ENCODE data around the gene P2RY14. TPM values are rescaled to one million over a fixed set of nuclear protein-coding genes. Genes with fewer than 3 reads are reported as not detected.

The P2RY14 gene
- total RNA-seq, 1 donor from 2014 or later, result not detected

GRCh38 chr3:151290673-151291072, 12.3 kb upstream of the P2RY14 start:
- H3K27ac Mint-ChIP-seq, result no peak overlapping the region
- H3K4me1 ChIP-seq, result no peaks in the 10 kb centered on the region
- H3K9me3 Mint-ChIP-seq, result no peaks in the 10 kb centered on the region

GRCh38 chr3:151289445-151289844, 11.1 kb upstream of the P2RY14 start:
- Mint-ChIP-seq H3K4me3 (no peak overlapping the region), H3K9me3 (no peaks in the 10 kb centered on the region), H3K27ac (no peak overlapping the region), H3K36me3 (no peaks in the 10 kb centered on the region), H3K4me1 (peaks cover 8% of the 10 kb centered on the region), H3K27me3 (ENCODE audit: insufficient read depth, low read depth) (no peaks in the 10 kb centered on the region)
- H3K36me3 ChIP-seq, result no peaks in the 10 kb centered on the region
- no peak overlapping the region for H3K9ac ChIP-seq
- no peak for TF ChIP-seq EZH2phosphoT487 (IDR thresholded peaks at IDR 0.05)
- no peak for TF ChIP-seq EZH2 (IDR thresholded peaks at IDR 0.05)
- no peak for TF ChIP-seq CTCF (IDR thresholded peaks at IDR 0.05)
- H3F3A ChIP-seq (ENCODE audit: low read depth), result no peaks in the 10 kb centered on the region
- no peaks in the 10 kb centered on the region for H3K27me3 ChIP-seq
- H3K27ac ChIP-seq, result no peak overlapping the region
- H3K79me2 ChIP-seq (ENCODE audit: low read depth), result no peaks in the 10 kb centered on the region
- no peak overlapping the region for H3K4me3 ChIP-seq
- DNase-seq (ENCODE audit: low spot score), result no peak
- H2AFZ ChIP-seq (replicated peaks), result no peak overlapping the region
- no peaks in the 10 kb centered on the region for H3K9me3 ChIP-seq (ENCODE audit: low read depth)
- no peaks in the 10 kb centered on the region for H3K4me1 ChIP-seq
- H4K20me1 ChIP-seq (ENCODE audit: low read depth), result no peaks in the 10 kb centered on the region
- no peak overlapping the region for H3K4me2 ChIP-seq

More at GRCh38 chr3:151290673-151291072, 12.3 kb upstream of the P2RY14 start:
- no peak overlapping the region for H3K4me3 Mint-ChIP-seq
- Histone ChIP-seq H3K9me3 (ENCODE audit: low read depth) (no peaks in the 10 kb centered on the region), H3K36me3 (no peaks in the 10 kb centered on the region), H3K27me3 (no peaks in the 10 kb centered on the region), H3K79me2 (ENCODE audit: low read depth) (no peaks in the 10 kb centered on the region), H2AFZ (replicated peaks) (no peak overlapping the region), H3K4me3 (no peak overlapping the region), H3K27ac (no peak overlapping the region), H3F3A (ENCODE audit: low read depth) (no peaks in the 10 kb centered on the region), H3K9ac (no peak overlapping the region), H3K4me2 (no peak overlapping the region), H4K20me1 (ENCODE audit: low read depth) (no peaks in the 10 kb centered on the region)
- no peak for DNase-seq (ENCODE audit: low spot score)
- no peaks in the 10 kb centered on the region for H3K36me3 Mint-ChIP-seq
- TF ChIP-seq EZH2 (IDR thresholded peaks at IDR 0.05), result no peak
- TF ChIP-seq EZH2phosphoT487 (IDR thresholded peaks at IDR 0.05), result no peak
- peak; percentile 34 for TF ChIP-seq CTCF (IDR thresholded peaks at IDR 0.05)
- H3K27me3 Mint-ChIP-seq (ENCODE audit: insufficient read depth, low read depth), result no peaks in the 10 kb centered on the region
- peaks cover 7% of the 10 kb centered on the region for H3K4me1 Mint-ChIP-seq

- H3K4me3 ChIP-seq, result no peak overlapping the region
- no peak overlapping the region for H3K27ac ChIP-seq
- H3K4me2 ChIP-seq, result no peak overlapping the region
- H4K20me1 ChIP-seq (ENCODE audit: low read depth), result no peaks in the 10 kb centered on the region
- H3K9ac ChIP-seq, result no peak overlapping the region
- Mint-ChIP-seq H3K27me3 (ENCODE audit: insufficient read depth, low read depth) (no peaks in the 10 kb centered on the region), H3K4me1 (peaks cover 5% of the 10 kb centered on the region), H3K9me3 (no peaks in the 10 kb centered on the region), H3K27ac (no peak overlapping the region), H3K4me3 (no peak overlapping the region), H3K36me3 (no peaks in the 10 kb centered on the region)
- no peaks in the 10 kb centered on the region for H3K9me3 ChIP-seq (ENCODE audit: low read depth)
- no peaks in the 10 kb centered on the region for H3K36me3 ChIP-seq
- TF ChIP-seq EZH2phosphoT487 (IDR thresholded peaks at IDR 0.05) (no peak), CTCF (IDR thresholded peaks at IDR 0.05) (no peak), EZH2 (IDR thresholded peaks at IDR 0.05) (no peak)
- DNase-seq (ENCODE audit: low spot score), result no peak
- no peaks in the 10 kb centered on the region for H3K79me2 ChIP-seq (ENCODE audit: low read depth)
- H2AFZ ChIP-seq (replicated peaks), result no peak overlapping the region
- no peaks in the 10 kb centered on the region for H3F3A ChIP-seq (ENCODE audit: low read depth)
- H3K27me3 ChIP-seq, result no peaks in the 10 kb centered on the region
- H3K4me1 ChIP-seq, result no peaks in the 10 kb centered on the region
Measured at GRCh38 chr3:151285940-151286339, 7.6 kb upstream of the P2RY14 start.

Measured in neural progenitor cell (in vitro differentiated cells).